Activated CD8-positive, alpha-beta memory T cell treated with anti-CD3 and anti-CD28 coated beads, Interleukin-2, amount 50 U/mL, for 24 hours (primary cell): ENCODE results near the gene ZNF567.

Experiments used
- DNase-seq: peaks from one replicate; pipeline ENCODE4 v3.0.0-alpha.2; 2020; ENCODE audit errors: extremely low read depth

Gene ZNF567

GRCh38 chr19:36750066-36750691 is 62.8 kb downstream of the ZNF567 start:
- no peak for DNase-seq
